DLD1 (cell line): ENCODE measurements around the gene MUC22.

Experiments used
- in situ Hi-C: cut with HindIII; loops from 2 replicates; pipeline ENCODE4 v1.10.0; 2017; ENCODE audit warnings: low sequenced_read_pairs

The MUC22 gene

DNA sequence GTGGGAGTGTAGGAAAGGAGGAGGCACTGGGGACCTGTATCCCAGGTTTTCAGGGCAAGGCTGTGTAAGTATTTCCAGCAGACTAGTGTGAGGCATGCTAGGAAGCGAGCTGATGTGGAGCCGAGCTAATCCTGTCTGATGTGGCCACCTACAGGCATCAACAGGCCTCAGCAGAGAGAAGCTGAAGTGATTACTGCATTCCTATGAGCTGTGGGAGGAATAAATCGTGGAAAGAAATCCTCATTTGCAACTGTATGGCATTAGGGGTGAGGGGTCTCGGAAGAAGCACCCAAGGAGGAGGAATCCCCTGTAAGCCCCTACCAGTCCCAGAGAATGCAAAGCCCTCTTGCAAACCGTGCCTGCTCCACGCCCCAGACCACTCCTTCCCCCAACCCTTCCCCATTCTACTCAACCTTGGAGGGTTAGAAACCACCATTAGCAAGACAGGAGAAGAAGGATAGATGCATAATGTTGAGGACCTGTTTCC is 60.5 kb downstream of the MUC22 start:
- in situ Hi-C loops, result no loop called here

DNA sequence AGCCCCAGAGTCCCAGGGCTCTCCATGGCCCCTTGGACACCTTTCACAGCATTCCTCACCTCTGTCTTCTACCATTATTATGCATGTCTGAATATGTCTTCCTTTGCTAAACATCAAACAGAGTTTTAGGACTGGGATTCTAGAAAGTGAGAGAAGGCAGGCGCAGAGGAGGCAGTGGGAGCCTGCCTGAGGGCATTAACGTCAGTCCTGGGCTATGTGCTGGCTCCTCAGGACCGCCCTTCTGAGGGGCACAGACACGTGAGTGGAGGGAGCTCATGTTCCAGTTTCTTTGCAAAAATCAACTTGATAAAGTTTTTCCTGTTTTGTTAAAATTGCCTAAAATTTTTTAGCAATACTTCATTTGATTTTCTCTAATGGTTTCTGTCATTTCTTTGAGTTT is 64.1 kb downstream of the MUC22 start:
- in situ Hi-C loops, result no loop called here

DNA sequence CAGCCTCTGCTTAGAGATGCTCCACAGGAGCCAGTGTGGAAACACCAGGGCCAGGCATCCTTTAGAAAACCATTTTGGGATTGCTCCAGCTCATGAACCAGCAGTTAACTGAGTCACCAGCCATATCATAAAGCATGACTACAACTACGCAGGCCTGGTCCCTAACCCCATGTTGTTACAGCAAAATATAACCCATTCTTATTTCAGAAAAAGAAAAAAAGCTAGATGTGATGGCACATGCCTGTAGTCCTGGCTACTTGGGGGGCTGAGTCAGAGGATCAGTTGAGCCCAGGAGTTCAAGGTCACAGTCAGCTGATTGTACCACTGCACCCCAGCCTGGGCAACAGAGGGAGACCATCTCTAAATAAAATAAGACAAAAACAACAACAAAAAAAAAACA is 65.3 kb downstream of the MUC22 start:
- in situ Hi-C loops, result no loop called here

DNA sequence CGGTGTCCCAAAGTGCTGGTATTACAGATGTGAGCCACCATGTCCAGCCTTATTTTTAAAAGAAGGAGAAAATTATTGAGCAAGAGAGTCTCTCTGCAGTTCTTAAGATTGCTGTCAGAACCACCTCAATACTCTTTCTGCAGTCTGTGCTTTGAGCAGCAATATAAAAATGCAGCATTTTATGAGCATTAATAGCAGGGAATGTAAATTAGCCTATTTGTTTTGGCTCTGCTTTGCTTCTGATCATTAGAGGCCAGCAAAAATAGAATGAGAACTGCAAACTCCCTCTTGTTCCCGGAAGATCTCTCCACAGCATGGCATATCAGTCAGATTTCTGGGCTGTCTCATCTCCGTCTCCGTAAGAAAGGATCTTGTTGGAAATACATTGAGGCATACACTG is 66.3 kb downstream of the MUC22 start:
- in situ Hi-C loops, result no loop called here

DNA sequence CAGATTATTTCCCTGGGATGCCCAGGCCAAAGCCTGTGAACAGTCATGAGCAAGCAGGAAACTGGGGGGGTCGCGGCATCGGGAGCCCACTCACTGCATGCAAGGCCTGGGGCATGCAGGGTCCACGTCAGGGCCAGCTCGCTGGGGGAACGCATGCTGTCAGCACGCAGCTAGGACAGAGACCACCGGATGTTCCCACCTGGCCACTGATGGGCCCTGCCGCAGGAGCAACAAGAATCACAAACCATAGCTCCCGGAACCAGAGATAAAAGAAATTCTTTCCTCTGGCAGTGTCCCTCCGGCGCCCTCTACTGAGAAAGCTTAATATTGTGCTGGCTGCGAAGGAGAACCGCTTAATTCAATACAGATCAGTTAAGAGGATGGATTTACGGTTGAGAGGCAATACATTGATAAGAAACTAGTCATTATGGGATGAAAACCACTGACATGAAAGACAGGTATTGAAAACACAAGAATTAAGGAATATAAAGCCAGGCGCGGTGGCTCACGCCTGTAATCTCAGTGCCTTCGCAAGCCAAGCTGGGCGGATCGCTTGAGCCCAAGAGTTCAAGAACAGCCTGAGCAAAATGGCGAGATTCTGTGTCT is 69.5 kb downstream of the MUC22 start:
- in situ Hi-C loops, result no loop called here

DNA sequence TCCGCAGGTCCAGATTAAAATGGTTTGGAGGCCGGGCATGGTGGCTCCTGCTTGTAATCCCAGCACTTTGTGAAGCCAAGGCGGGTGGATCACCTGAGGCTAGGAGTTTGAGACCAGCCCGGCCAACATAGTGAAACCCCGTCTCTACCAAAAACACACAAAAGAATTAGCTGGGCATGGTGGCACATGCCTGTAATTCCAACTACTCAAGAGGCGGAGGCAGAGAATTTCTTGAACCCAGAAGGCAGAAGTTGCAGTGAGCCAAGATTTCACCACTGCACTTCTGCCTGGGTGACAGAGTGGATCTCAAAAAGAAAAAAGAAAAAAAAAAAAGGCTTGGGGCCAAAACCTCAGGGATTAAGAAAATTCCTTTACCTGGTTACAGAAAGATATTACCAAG is 71.6 kb downstream of the MUC22 start:
- in situ Hi-C loops, result no loop called here

DNA sequence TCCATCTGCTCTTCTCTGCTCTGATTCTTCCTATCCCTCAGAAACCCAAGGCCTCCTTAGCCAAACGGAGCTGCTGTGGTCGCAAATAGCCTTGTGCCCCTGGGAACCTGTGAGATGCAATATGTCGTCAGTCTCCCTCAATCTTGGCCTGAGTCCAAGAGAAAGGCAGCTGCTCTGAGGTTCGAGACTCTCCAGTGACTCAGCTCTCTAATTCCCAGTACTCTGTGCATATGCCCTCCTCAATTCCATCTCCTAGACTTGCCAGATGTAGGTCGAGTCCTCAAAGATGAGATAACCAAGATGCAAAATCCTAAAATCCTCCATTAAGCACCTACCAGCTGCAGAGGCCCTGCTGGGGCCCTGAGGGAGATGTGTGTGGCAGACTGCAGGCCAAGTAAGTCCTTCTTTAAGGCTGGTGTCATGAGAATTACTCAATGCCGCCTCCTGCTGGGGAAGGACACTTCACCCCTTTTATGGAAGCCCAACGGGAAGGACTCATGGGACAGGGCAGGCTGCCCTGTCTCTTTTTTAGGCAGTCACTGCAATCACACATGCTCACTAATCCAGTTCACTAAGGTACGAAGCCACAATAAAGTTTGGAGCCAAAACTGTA is 73.6 kb downstream of the MUC22 start:
- in situ Hi-C loops, result no loop called here
